DOHH2 (cell line): ENCODE data around the gene PARP16.

ENCODE experiments used
- EZH2phosphoT487 ChIP-seq: fragments of 200-600 bp; sonication (generic); IDR thresholded peaks from 2 replicates; pipeline ENCODE4 v1.6.1; 2017; ENCODE audit warnings: borderline replicate concordance, mild to moderate bottlenecking, antibody characterized with exemption, low read length, moderate library complexity, mixed read lengths
- TF ChIP-seq, protein P1 (sequence below): fragments of 200-600 bp; sonication (generic); IDR thresholded peaks from one replicate; pipeline ENCODE4 v1.5.1; 2014; ENCODE audit warnings: antibody characterized with exemption, mild to moderate bottlenecking, low read depth, low read length; ENCODE audit not compliant: poor library complexity, severe bottlenecking

GRCh38 chr15:65210770-65211481 is 75.8 kb downstream of the PARP16 start, which contains the start of gene CILP:
- TF ChIP-seq, protein P1, sequence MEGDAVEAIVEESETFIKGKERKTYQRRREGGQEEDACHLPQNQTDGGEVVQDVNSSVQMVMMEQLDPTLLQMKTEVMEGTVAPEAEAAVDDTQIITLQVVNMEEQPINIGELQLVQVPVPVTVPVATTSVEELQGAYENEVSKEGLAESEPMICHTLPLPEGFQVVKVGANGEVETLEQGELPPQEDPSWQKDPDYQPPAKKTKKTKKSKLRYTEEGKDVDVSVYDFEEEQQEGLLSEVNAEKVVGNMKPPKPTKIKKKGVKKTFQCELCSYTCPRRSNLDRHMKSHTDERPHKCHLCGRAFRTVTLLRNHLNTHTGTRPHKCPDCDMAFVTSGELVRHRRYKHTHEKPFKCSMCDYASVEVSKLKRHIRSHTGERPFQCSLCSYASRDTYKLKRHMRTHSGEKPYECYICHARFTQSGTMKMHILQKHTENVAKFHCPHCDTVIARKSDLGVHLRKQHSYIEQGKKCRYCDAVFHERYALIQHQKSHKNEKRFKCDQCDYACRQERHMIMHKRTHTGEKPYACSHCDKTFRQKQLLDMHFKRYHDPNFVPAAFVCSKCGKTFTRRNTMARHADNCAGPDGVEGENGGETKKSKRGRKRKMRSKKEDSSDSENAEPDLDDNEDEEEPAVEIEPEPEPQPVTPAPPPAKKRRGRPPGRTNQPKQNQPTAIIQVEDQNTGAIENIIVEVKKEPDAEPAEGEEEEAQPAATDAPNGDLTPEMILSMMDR: no peak
- no peak for TF ChIP-seq EZH2phosphoT487
